Uterus (tissue), 2 donors: ENCODE results near the gene PLSCR1.

Source experiments
- CTCF ChIP-seq, 4 experiments: fragments of 200-600 bp in 2 of 4; fragments of 450-650 bp in 2 of 4; sonication (generic) in 2 of 4; IDR thresholded peaks; one replicate each; pipeline ENCODE4 v1.5.1; 2016 to 2019; ENCODE audit warnings: antibody characterized with exemption in 4 of 4, mild to moderate bottlenecking in 2 of 4, moderate library complexity in 1 of 4
- POLR2A ChIP-seq, 2 donors: fragments of 450-650 bp; IDR thresholded peaks; one replicate each; pipeline ENCODE4 v1.6.1; 2016; ENCODE audit warnings: antibody characterized with exemption in 2 of 2, mild to moderate bottlenecking in 1 of 2, moderate library complexity in 1 of 2

- TF ChIP-seq POLR2A (IDR thresholded peaks at IDR 0.05) (no peak), CTCF (IDR thresholded peaks at IDR 0.05) (no peak)
Measured at GRCh38 chr3:146537603-146538002, 6.8 kb downstream of the PLSCR1 start.
